DND-41 (cell line): ENCODE results near the gene CDK8.

Experiments
- ATAC-seq: fragments of 200-7000 bp; cut with Tn5 transposase; 3 replicates; pipeline ENCODE4 v1.9.1; 2021; ENCODE audit warnings: low read depth; ENCODE audit not compliant: insufficient read depth
- DNase-seq: peaks from one replicate; pipeline ENCODE4 v3.0.0-alpha.2; 2020
- H2AFZ ChIP-seq: 2 replicates; pipeline ENCODE4 v1.6.0; 2012; ENCODE audit warnings: low read depth, low read length
- H3K27ac ChIP-seq: 2 replicates; pipeline ENCODE4 v1.5.1; 2012; ENCODE audit warnings: low read length, inconsistent platforms
- H3K27me3 ChIP-seq: fragments of 200-600 bp; sonication (generic); 2 replicates; pipeline ENCODE4 v1.6.0; 2012; ENCODE audit warnings: low read length, mild to moderate bottlenecking, inconsistent platforms; ENCODE audit not compliant: insufficient read depth, poor library complexity
- H3K36me3 ChIP-seq: 2 replicates; pipeline ENCODE4 v1.5.1; 2012; ENCODE audit warnings: low read length, inconsistent platforms; ENCODE audit not compliant: insufficient read depth
- H3K4me1 ChIP-seq: 2 replicates; pipeline ENCODE4 v1.5.1; 2012; ENCODE audit warnings: mild to moderate bottlenecking, low read length; ENCODE audit not compliant: insufficient read depth
- H3K4me2 ChIP-seq: 2 replicates; pipeline ENCODE4 v1.6.0; 2012; ENCODE audit warnings: mild to moderate bottlenecking, moderate library complexity, low read length, inconsistent platforms; ENCODE audit not compliant: insufficient read depth
- H3K4me3 ChIP-seq, 2 experiments: fragments of 200-600 bp in 1 of 2; shearing (Covaris generic) in 1 of 2; 2 replicates each; pipeline ENCODE4 v1.5.1; 2012 to 2016; ENCODE audit warnings: inconsistent platforms in 2 of 2, low read length in 2 of 2, mild to moderate bottlenecking in 2 of 2, low read depth in 1 of 2, moderate library complexity in 1 of 2
- H3K79me2 ChIP-seq: 2 replicates; pipeline ENCODE4 v1.6.0; 2012; ENCODE audit warnings: low read length, inconsistent platforms; ENCODE audit not compliant: insufficient read depth
- H3K9ac ChIP-seq: 2 replicates; pipeline ENCODE4 v1.6.0; 2012; ENCODE audit warnings: low read depth, mild to moderate bottlenecking, inconsistent platforms, low read length, moderate library complexity
- H3K9me3 ChIP-seq: 2 replicates; pipeline ENCODE4 v1.5.1; 2012; ENCODE audit warnings: low read length, moderate library complexity, mild to moderate bottlenecking, inconsistent platforms; ENCODE audit not compliant: insufficient read depth, severe bottlenecking
- H4K20me1 ChIP-seq: 2 replicates; pipeline ENCODE4 v1.6.0; 2012; ENCODE audit warnings: low read length; ENCODE audit not compliant: insufficient read depth
- CTCF ChIP-seq: IDR thresholded peaks from 2 replicates; pipeline ENCODE4 v1.5.1; 2012; ENCODE audit warnings: borderline replicate concordance, low read length, moderate library complexity, mild to moderate bottlenecking; ENCODE audit not compliant: poor library complexity, severe bottlenecking; ENCODE audit errors: extremely low read depth
- EZH2 ChIP-seq: IDR thresholded peaks from 3 replicates; pipeline ENCODE4 v1.6.1; 2012; ENCODE audit warnings: borderline replicate concordance, low read depth, mild to moderate bottlenecking, moderate library complexity, low read length, inconsistent platforms; ENCODE audit not compliant: severe bottlenecking

Gene CDK8

GRCh38 chr13:26327940-26328725, 74.2 kb downstream of the CDK8 start:
- Histone ChIP-seq H2AFZ (no peak overlapping the region), H3K27me3 (no peaks in the 10 kb centered on the region), H3K27ac (no peak overlapping the region), H3K4me1 (peaks cover 6% of the 10 kb centered on the region; the same call in 1 of the 2 replicates), H4K20me1 (peaks cover 39% of the 10 kb centered on the region; the same call in 1 of the 2 replicates), H3K4me3 (no peak overlapping the region), H3K9ac (no peak overlapping the region), H3K36me3 (no peaks in the 10 kb centered on the region), H3K79me2 (peaks cover 68% of the 10 kb centered on the region), H3K4me2 (no peak overlapping the region), H3K9me3 (no peaks in the 10 kb centered on the region)
- no peak for ATAC-seq
- DNase-seq = no peak
- TF ChIP-seq EZH2 = no peak
- TF ChIP-seq CTCF = no peak

GRCh38 chr13:26335158-26335557, 81.2 kb downstream of the CDK8 start:
- no peak for ATAC-seq
- H3K79me2 ChIP-seq = peaks cover 47% of the 10 kb centered on the region

GRCh38 chr13:26340807-26341206, 86.9 kb downstream of the CDK8 start:
- H3K4me2 ChIP-seq = no peak overlapping the region
- no peaks in the 10 kb centered on the region for H3K27me3 ChIP-seq
- DNase-seq (no peak), ATAC-seq (no peak)
- H3K27ac ChIP-seq = no peak overlapping the region
- 0 out of 2 replicates have a peak, but pooled peaks cover 4% of the 10 kb centered on the region for H3K36me3 ChIP-seq
- H3K79me2 ChIP-seq = peaks cover 12% of the 10 kb centered on the region
- TF ChIP-seq EZH2 = no peak
- TF ChIP-seq CTCF = no peak
- no peak overlapping the region for H3K9ac ChIP-seq
- H3K4me1 ChIP-seq = no peaks in the 10 kb centered on the region
- H3K9me3 ChIP-seq = no peaks in the 10 kb centered on the region
- H3K4me3 ChIP-seq = no peak overlapping the region
- no peak overlapping the region for H2AFZ ChIP-seq
- H4K20me1 ChIP-seq = peaks cover 3% of the 10 kb centered on the region; the same call in 1 of the 2 replicates

More at GRCh38 chr13:26335158-26335557, 81.2 kb downstream of the CDK8 start:
- TF ChIP-seq EZH2 (no peak), CTCF (no peak)
- H4K20me1 ChIP-seq = peaks cover 25% of the 10 kb centered on the region; the same call in 1 of the 2 replicates
- no peaks in the 10 kb centered on the region for H3K27me3 ChIP-seq
- no peak overlapping the region for H3K4me2 ChIP-seq
- no peaks in the 10 kb centered on the region for H3K36me3 ChIP-seq
- no peak overlapping the region for H3K9ac ChIP-seq
- no peak overlapping the region for H3K4me3 ChIP-seq
- no peaks in the 10 kb centered on the region for H3K4me1 ChIP-seq
- no peak overlapping the region for H3K27ac ChIP-seq
- no peak for DNase-seq
- H2AFZ ChIP-seq = no peak overlapping the region
- H3K9me3 ChIP-seq = no peaks in the 10 kb centered on the region
